Activated B cell treated with CpG ODN at 0.5 μM for 24 hours (primary cell): Measurements from ENCODE around the gene LCA5. TPM values are rescaled to one million over a fixed set of nuclear protein-coding genes. Genes with fewer than 3 reads are reported as not detected.
"Not testable (repeated sequence)": the region's sequence is repeated elsewhere in the genome, so short reads cannot be mapped to it uniquely, and the experiment has no call there.

ENCODE experiments used
- ATAC-seq: fragments of 200-7000 bp; cut with Tn5 transposase; one replicate; pipeline ENCODE4 v1.10.0; 2021; ENCODE audit warnings: low read depth, mild to moderate bottlenecking, moderate library complexity
- CTCF ChIA-PET: fragments of 350-600 bp; sonication (Branson Sonifier 250); formaldehyde crosslinking; loops from one replicate; lab custom pipeline; 2021; ENCODE audit warnings: antibody characterized with exemption; lab: Charles Lee
- POLR2A ChIA-PET: fragments of 350-600 bp; sonication (Branson Sonifier 250); formaldehyde crosslinking; loops from one replicate; lab custom pipeline; 2021; ENCODE audit warnings: antibody characterized with exemption; lab: Charles Lee
- DNase-seq: peaks from one replicate; pipeline ENCODE4 v3.0.0; 2022
- H3K27ac Mint-ChIP-seq: one replicate; pipeline ENCODE4 v1.8.0; 2020; ENCODE audit warnings: mixed read lengths
- H3K27me3 Mint-ChIP-seq: one replicate; pipeline ENCODE4 v1.8.0; 2021; ENCODE audit warnings: mixed read lengths
- H3K36me3 Mint-ChIP-seq: one replicate; pipeline ENCODE4 v1.8.0; 2021; ENCODE audit warnings: low read depth, mixed read lengths
- H3K4me1 Mint-ChIP-seq: one replicate; pipeline ENCODE4 v1.8.0; 2021; ENCODE audit warnings: mixed read lengths
- H3K4me3 Mint-ChIP-seq: one replicate; pipeline ENCODE4 v1.8.0; 2020; ENCODE audit warnings: mild to moderate bottlenecking, mixed read lengths
- H3K9me3 Mint-ChIP-seq: one replicate; pipeline ENCODE4 v1.8.0; 2020; ENCODE audit warnings: mixed read lengths
- CTCF ChIP-seq: fragments of 200-600 bp; IDR thresholded peaks from one replicate; pipeline ENCODE4 v1.8.0; 2022; ENCODE audit warnings: antibody characterized with exemption, mild to moderate bottlenecking
- intact Hi-C: fragments of 100-400 bp; cut with micrococcal nuclease; formaldehyde crosslinking; loops from one replicate; pipeline ENCODE4 v1.15.1; 2024
- total RNA-seq: library from RNA; stranded (reverse); gene quantifications from 2 replicates; pipeline ENCODE4 v1.2.3, GENCODE V29; 2022

Gene LCA5
- total RNA-seq, 1 donor from 2014 or later, result 0.18 TPM

- no peak for TF ChIP-seq CTCF
- H3K27me3 Mint-ChIP-seq, result no peaks in the 10 kb centered on the region
- ChIA-PET CTCF (no interaction called here), POLR2A (no interaction called here)
- ATAC-seq, result no peak
- no peak overlapping the region for H3K27ac Mint-ChIP-seq
- no peaks in the 10 kb centered on the region for H3K9me3 Mint-ChIP-seq
- H3K4me3 Mint-ChIP-seq, result no peak overlapping the region
- H3K36me3 Mint-ChIP-seq, result no peaks in the 10 kb centered on the region
- no peaks in the 10 kb centered on the region for H3K4me1 Mint-ChIP-seq
- DNase-seq, result no peak
- intact Hi-C loops, result no loop called here
These were observed 86.2 kb downstream of the LCA5 start for GRCh38 chr6:79450984-79451383.

GRCh38 chr6:79446006-79446405 is 91.2 kb downstream of the LCA5 start:
- no peak for TF ChIP-seq CTCF
- Mint-ChIP-seq H3K27me3 (no peaks in the 10 kb centered on the region), H3K27ac (no peak overlapping the region), H3K36me3 (no peaks in the 10 kb centered on the region), H3K9me3 (peaks cover under 1% of the 10 kb centered on the region), H3K4me3 (no peak overlapping the region), H3K4me1 (no peaks in the 10 kb centered on the region)
- no peak for DNase-seq
- intact Hi-C loops, result no loop called here
- ChIA-PET CTCF (no interaction called here), POLR2A (no interaction called here)
- ATAC-seq, result no peak

GRCh38 chr6:79443876-79444275 is 93.4 kb downstream of the LCA5 start:
- H3K36me3 Mint-ChIP-seq, result not testable (repeated sequence)

GRCh38 chr6:79441192-79441591 is 96.0 kb downstream of the LCA5 start:
- POLR2A ChIA-PET, result no interaction called here
- CTCF ChIA-PET, result no interaction called here
- H3K9me3 Mint-ChIP-seq, result peaks cover 4% of the 10 kb centered on the region
- peaks cover 5% of the 10 kb centered on the region for H3K27me3 Mint-ChIP-seq
- H3K27ac Mint-ChIP-seq, result no peak overlapping the region
- no peaks in the 10 kb centered on the region for H3K36me3 Mint-ChIP-seq
- DNase-seq (no peak), ATAC-seq (no peak)
- H3K4me1 Mint-ChIP-seq, result no peaks in the 10 kb centered on the region
- H3K4me3 Mint-ChIP-seq, result no peak overlapping the region
- intact Hi-C loops, result no loop called here
- no peak for TF ChIP-seq CTCF

More at GRCh38 chr6:79443876-79444275, 93.4 kb downstream of the LCA5 start:
- H3K27ac Mint-ChIP-seq, intact Hi-C loops, H3K9me3 Mint-ChIP-seq, H3K27me3 Mint-ChIP-seq, H3K4me1 Mint-ChIP-seq, H3K4me3 Mint-ChIP-seq, ATAC-seq, DNase-seq, CTCF ChIA-PET, POLR2A ChIA-PET: not testable (repeated sequence)

- ChIA-PET CTCF (no interaction called here), POLR2A (no interaction called here)
- Mint-ChIP-seq H3K27me3 (peaks cover 5% of the 10 kb centered on the region), H3K27ac (no peak overlapping the region), H3K36me3 (no peaks in the 10 kb centered on the region), H3K4me1 (no peaks in the 10 kb centered on the region), H3K9me3 (peaks cover 4% of the 10 kb centered on the region), H3K4me3 (no peak overlapping the region)
- DNase-seq (no peak), ATAC-seq (no peak)
- no peak for TF ChIP-seq CTCF
- intact Hi-C loops, result no loop called here
These were observed 96.6 kb downstream of the LCA5 start for GRCh38 chr6:79440598-79440997.

- H3K4me3 Mint-ChIP-seq, result no peak overlapping the region
- POLR2A ChIA-PET, result no interaction called here
These were observed 99.2 kb downstream of the LCA5 start for GRCh38 chr6:79438030-79438429.

More at GRCh38 chr6:79438030-79438429, 99.2 kb downstream of the LCA5 start:
- H3K27ac Mint-ChIP-seq, result no peak overlapping the region
- CTCF ChIA-PET, result no interaction called here
- H3K4me1 Mint-ChIP-seq, result no peaks in the 10 kb centered on the region
- DNase-seq (no peak), ATAC-seq (no peak)
- TF ChIP-seq CTCF, result no peak
- peaks cover 5% of the 10 kb centered on the region for H3K27me3 Mint-ChIP-seq
- peaks cover 4% of the 10 kb centered on the region for H3K9me3 Mint-ChIP-seq
- intact Hi-C loops, result no loop called here
- no peaks in the 10 kb centered on the region for H3K36me3 Mint-ChIP-seq
